ENCODE measurements around the gene CDH4.
"Not testable (repeated sequence)": the region's sequence is repeated elsewhere in the genome, so short reads cannot be mapped to it uniquely, and the experiment has no call there.

CDH4 gene

GRCh38 chr20:61478611-61479305 lies 226.7 kb downstream of the CDH4 start:
- Histone ChIP-seq H3K4me3 (ENCODE audit: extremely low read depth, insufficient read depth, low read length, poor library complexity, severe bottlenecking) (no peak overlapping the region), H3K9me3 (ENCODE audit: control insufficient read depth, low read length) (no peaks in the 10 kb centered on the region), H3K4me1 (ENCODE audit: control insufficient read depth, insufficient read depth, low read length, poor library complexity, severe bottlenecking) (no peaks in the 10 kb centered on the region), H3K36me3 (ENCODE audit: control insufficient read depth, insufficient read depth, low read length) (no peaks in the 10 kb centered on the region), H3K27ac (ENCODE audit: low read depth, low read length, severe bottlenecking) (no peak overlapping the region)
- 87 to 91% methylated on average over 7 to 8 of the region's 13 CpGs for WGBS, 2 experiments (ENCODE audit: insufficient coverage in 2 of 2)

DNA sequence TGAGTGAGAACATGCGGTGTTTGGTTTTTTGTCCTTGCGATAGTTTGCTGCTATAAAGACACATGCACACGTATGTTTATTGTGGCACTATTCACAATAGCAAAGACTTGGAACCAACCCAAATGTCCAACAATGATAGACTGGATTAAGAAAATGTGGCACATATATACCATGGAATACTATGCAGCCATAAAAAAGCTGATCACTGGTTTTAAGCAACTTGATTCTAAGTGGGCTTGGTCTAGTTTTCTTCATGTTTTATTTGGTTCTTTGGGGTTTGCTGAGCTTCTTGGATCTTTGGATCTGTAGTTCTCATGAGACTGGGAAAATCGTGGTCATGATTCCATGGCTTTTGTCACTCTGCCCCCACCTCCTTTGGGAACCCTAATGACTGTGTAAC lies 227.4 kb downstream of the CDH4 start:
- H3K4me1 ChIP-seq (ENCODE audit: control insufficient read depth, insufficient read depth, low read length, poor library complexity, severe bottlenecking); H3K9me3 ChIP-seq (ENCODE audit: control insufficient read depth, low read length); H3K27ac ChIP-seq (ENCODE audit: low read depth, low read length, severe bottlenecking); H3K4me3 ChIP-seq (ENCODE audit: extremely low read depth, insufficient read depth, low read length, poor library complexity, severe bottlenecking); H3K36me3 ChIP-seq (ENCODE audit: control insufficient read depth, insufficient read depth, low read length): not testable (repeated sequence)
- WGBS, 2 experiments (ENCODE audit: insufficient coverage in 2 of 2), result 83 to 100% methylated on average over 1 of the region's 4 CpGs

GRCh38 chr20:61480158-61480825 lies 228.2 kb downstream of the CDH4 start:
- Histone ChIP-seq H3K27ac (ENCODE audit: low read depth, low read length, severe bottlenecking) (no peak overlapping the region), H3K4me3 (ENCODE audit: extremely low read depth, insufficient read depth, low read length, poor library complexity, severe bottlenecking) (no peak overlapping the region), H3K36me3 (ENCODE audit: control insufficient read depth, insufficient read depth, low read length) (no peaks in the 10 kb centered on the region), H3K4me1 (ENCODE audit: control insufficient read depth, insufficient read depth, low read length, poor library complexity, severe bottlenecking) (no peaks in the 10 kb centered on the region), H3K9me3 (ENCODE audit: control insufficient read depth, low read length) (no peaks in the 10 kb centered on the region)
- WGBS, 2 experiments (ENCODE audit: insufficient coverage in 2 of 2), result 92 to 98% methylated on average over 8 to 14 of the region's 16 CpGs

- Histone ChIP-seq H3K9me3 (ENCODE audit: control insufficient read depth, low read length) (no peaks in the 10 kb centered on the region), H3K4me3 (ENCODE audit: extremely low read depth, insufficient read depth, low read length, poor library complexity, severe bottlenecking) (no peak overlapping the region), H3K4me1 (ENCODE audit: control insufficient read depth, insufficient read depth, low read length, poor library complexity, severe bottlenecking) (no peaks in the 10 kb centered on the region), H3K36me3 (ENCODE audit: control insufficient read depth, insufficient read depth, low read length) (no peaks in the 10 kb centered on the region), H3K27ac (ENCODE audit: low read depth, low read length, severe bottlenecking) (no peak overlapping the region)
- WGBS, 2 experiments (ENCODE audit: insufficient coverage in 2 of 2), result 92% methylated on average over 14 to 15 of the region's 18 CpGs
These were observed 230.2 kb downstream of the CDH4 start for GRCh38 chr20:61482056-61482887.

GRCh38 chr20:61482901-61483300 lies 230.8 kb downstream of the CDH4 start:
- 83 to 95% methylated on average over 1 to 3 of the region's 3 CpGs for WGBS, 2 experiments (ENCODE audit: insufficient coverage in 2 of 2)
- H3K4me3 ChIP-seq (ENCODE audit: extremely low read depth, insufficient read depth, low read length, poor library complexity, severe bottlenecking), result no peak overlapping the region
- H3K9me3 ChIP-seq (ENCODE audit: control insufficient read depth, low read length), result no peaks in the 10 kb centered on the region
- H3K27ac ChIP-seq (ENCODE audit: low read depth, low read length, severe bottlenecking), result no peak overlapping the region
- no peaks in the 10 kb centered on the region for H3K36me3 ChIP-seq (ENCODE audit: control insufficient read depth, insufficient read depth, low read length)
- H3K4me1 ChIP-seq (ENCODE audit: control insufficient read depth, insufficient read depth, low read length, poor library complexity, severe bottlenecking), result no peaks in the 10 kb centered on the region

GRCh38 chr20:61483336-61484067 lies 231.4 kb downstream of the CDH4 start:
- Histone ChIP-seq H3K4me3 (ENCODE audit: extremely low read depth, insufficient read depth, low read length, poor library complexity, severe bottlenecking) (no peak overlapping the region), H3K36me3 (ENCODE audit: control insufficient read depth, insufficient read depth, low read length) (no peaks in the 10 kb centered on the region), H3K4me1 (ENCODE audit: control insufficient read depth, insufficient read depth, low read length, poor library complexity, severe bottlenecking) (no peaks in the 10 kb centered on the region), H3K27ac (ENCODE audit: low read depth, low read length, severe bottlenecking) (no peak overlapping the region), H3K9me3 (ENCODE audit: control insufficient read depth, low read length) (no peaks in the 10 kb centered on the region)
- 86 to 95% methylated on average over 7 to 9 of the region's 16 CpGs for WGBS, 2 experiments (ENCODE audit: insufficient coverage in 2 of 2)

DNA sequence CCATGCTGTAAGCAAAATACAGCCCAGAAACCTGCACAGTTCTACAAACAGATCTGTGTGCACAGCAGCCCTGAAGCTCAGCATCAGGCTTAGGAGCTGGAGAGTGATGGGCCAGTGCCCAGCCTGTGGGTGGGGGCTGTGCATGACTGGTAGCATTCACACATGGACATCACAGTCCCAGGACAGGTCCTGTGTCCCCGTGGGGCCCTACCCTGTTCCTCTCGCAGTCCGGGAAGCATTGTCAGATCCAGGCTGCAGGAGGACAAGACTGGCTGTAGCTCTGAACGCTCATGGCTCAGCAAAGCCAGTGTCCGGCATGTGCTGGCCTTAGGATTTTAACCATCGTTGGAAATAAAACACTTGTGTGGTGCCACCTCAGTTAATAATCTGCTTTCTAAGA lies 234.1 kb downstream of the CDH4 start:
- H3K4me1 ChIP-seq (ENCODE audit: control insufficient read depth, insufficient read depth, low read length, poor library complexity, severe bottlenecking), result no peaks in the 10 kb centered on the region
- WGBS, 2 experiments (ENCODE audit: insufficient coverage in 2 of 2), result 83 to 97% methylated on average over 6 of the region's 6 CpGs
- H3K9me3 ChIP-seq (ENCODE audit: control insufficient read depth, low read length), result no peaks in the 10 kb centered on the region
- no peak overlapping the region for H3K4me3 ChIP-seq (ENCODE audit: extremely low read depth, insufficient read depth, low read length, poor library complexity, severe bottlenecking)
- H3K27ac ChIP-seq (ENCODE audit: low read depth, low read length, severe bottlenecking), result no peak overlapping the region
- H3K36me3 ChIP-seq (ENCODE audit: control insufficient read depth, insufficient read depth, low read length), result no peaks in the 10 kb centered on the region

- H3K27ac ChIP-seq (ENCODE audit: low read depth, low read length, severe bottlenecking), result no peak overlapping the region
- H3K4me3 ChIP-seq (ENCODE audit: extremely low read depth, insufficient read depth, low read length, poor library complexity, severe bottlenecking), result no peak overlapping the region
- H3K36me3 ChIP-seq (ENCODE audit: control insufficient read depth, insufficient read depth, low read length), result no peaks in the 10 kb centered on the region
- no peaks in the 10 kb centered on the region for H3K9me3 ChIP-seq (ENCODE audit: control insufficient read depth, low read length)
- 89 to 93% methylated on average over 5 of the region's 6 CpGs for WGBS, 2 experiments (ENCODE audit: insufficient coverage in 2 of 2)
- H3K4me1 ChIP-seq (ENCODE audit: control insufficient read depth, insufficient read depth, low read length, poor library complexity, severe bottlenecking), result no peaks in the 10 kb centered on the region
These were observed 235.4 kb downstream of the CDH4 start for GRCh38 chr20:61487346-61487996.

DNA sequence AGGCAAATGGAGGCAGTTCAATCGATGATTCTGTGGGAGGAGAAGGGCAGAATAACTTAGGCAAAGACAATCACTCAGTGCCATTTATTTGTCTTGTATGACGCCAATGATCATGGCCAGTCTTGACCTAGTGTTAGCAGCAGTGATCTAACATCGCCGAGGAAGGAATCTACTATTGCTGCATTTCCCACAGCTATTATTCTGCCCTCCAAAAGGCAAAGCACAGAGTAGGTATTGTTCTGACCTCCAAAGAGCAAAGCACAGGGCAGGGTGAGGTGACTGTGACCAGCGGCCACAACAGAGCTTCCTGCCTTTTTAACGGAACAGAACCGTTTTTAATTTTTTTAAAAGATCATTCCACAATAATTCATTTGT lies 235.9 kb downstream of the CDH4 start:
- Histone ChIP-seq H3K27ac (ENCODE audit: low read depth, low read length, severe bottlenecking) (no peak overlapping the region), H3K4me1 (ENCODE audit: control insufficient read depth, insufficient read depth, low read length, poor library complexity, severe bottlenecking) (no peaks in the 10 kb centered on the region)
- WGBS, 2 experiments (ENCODE audit: insufficient coverage in 2 of 2), result 81 to 91% methylated on average over 7 of the region's 7 CpGs

DNA sequence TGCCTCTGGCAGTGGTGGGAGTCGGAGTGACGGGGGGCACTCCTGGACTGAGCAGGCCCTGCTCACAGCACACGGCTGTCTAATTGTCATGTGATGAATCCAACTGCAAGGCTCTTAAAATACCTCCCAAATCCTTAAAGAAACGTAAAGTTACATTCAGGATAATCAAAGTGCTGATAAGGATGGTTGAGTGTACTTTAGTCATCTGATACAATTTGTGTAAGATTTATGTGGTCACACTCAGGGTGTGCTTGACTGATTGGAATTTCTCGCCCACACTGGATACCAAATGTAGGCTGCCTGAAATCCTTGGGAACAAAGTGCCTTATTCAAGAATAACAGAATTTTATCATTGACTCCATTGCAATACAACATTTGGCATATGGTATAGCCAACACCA lies 238.7 kb downstream of the CDH4 start:
- no peaks in the 10 kb centered on the region for H3K4me1 ChIP-seq (ENCODE audit: control insufficient read depth, insufficient read depth, low read length, poor library complexity, severe bottlenecking)
- H3K4me3 ChIP-seq (ENCODE audit: extremely low read depth, insufficient read depth, low read length, poor library complexity, severe bottlenecking), result no peak overlapping the region
- WGBS, 2 experiments (ENCODE audit: insufficient coverage in 2 of 2), result 94 to 100% methylated on average over 1 to 4 of the region's 5 CpGs
- no peak overlapping the region for H3K27ac ChIP-seq (ENCODE audit: low read depth, low read length, severe bottlenecking)
- H3K9me3 ChIP-seq (ENCODE audit: control insufficient read depth, low read length), result no peaks in the 10 kb centered on the region
- H3K36me3 ChIP-seq (ENCODE audit: control insufficient read depth, insufficient read depth, low read length), result no peaks in the 10 kb centered on the region

More for the DNA sequence above, 235.9 kb downstream of the CDH4 start:
- Histone ChIP-seq H3K36me3 (ENCODE audit: control insufficient read depth, insufficient read depth, low read length) (no peaks in the 10 kb centered on the region), H3K9me3 (ENCODE audit: control insufficient read depth, low read length) (no peaks in the 10 kb centered on the region), H3K4me3 (ENCODE audit: extremely low read depth, insufficient read depth, low read length, poor library complexity, severe bottlenecking) (no peak overlapping the region)

Data from mesodermal cell (in vitro differentiated cells).